GM18909 (cell line): ENCODE results near the gene H3-3A.
A peak's percentile ranks its signal among the peaks of the same experiment; 100 is the strongest.
"Not testable (repeated sequence)": the region's sequence is repeated elsewhere in the genome, so short reads cannot be mapped to it uniquely, and the experiment has no call there.

Experiments
- ATAC-seq: cut with Tn5 transposase; IDR thresholded peaks from one replicate; pipeline ENCODE4 v1.9.1; 2021; ENCODE audit warnings: mild to moderate bottlenecking; ENCODE audit not compliant: unreplicated experiment, poor library complexity

H3-3A gene

GRCh38 chr1:226082959-226083301 lies 20.4 kb downstream of the H3-3A start:
- ATAC-seq: peak; percentile 25

GRCh38 chr1:226083302-226084101 lies 21.0 kb downstream of the H3-3A start:
- peak; percentile 90 for ATAC-seq

- no peak for ATAC-seq
Measured at GRCh38 chr1:226085675-226086285, 23.3 kb downstream of the H3-3A start.

- ATAC-seq: no peak
Measured at GRCh38 chr1:226086776-226087175, 24.3 kb downstream of the H3-3A start.

- ATAC-seq: no peak
Measured at GRCh38 chr1:226091461-226091860, 28.9 kb downstream of the H3-3A start.

- not testable (repeated sequence) for ATAC-seq
Measured at GRCh38 chr1:226092048-226092820, 29.7 kb downstream of the H3-3A start.

- ATAC-seq: no peak
Measured at GRCh38 chr1:226092965-226093364, 30.4 kb downstream of the H3-3A start.

GRCh38 chr1:226093621-226094020 lies 31.1 kb downstream of the H3-3A start:
- ATAC-seq: no peak

GRCh38 chr1:226094451-226094850 lies 31.9 kb downstream of the H3-3A start:
- ATAC-seq: no peak

GRCh38 chr1:226095286-226095685 lies 32.8 kb downstream of the H3-3A start:
- no peak for ATAC-seq

GRCh38 chr1:226097866-226098625 lies 35.5 kb downstream of the H3-3A start:
- ATAC-seq: no peak

- no peak for ATAC-seq
Measured at GRCh38 chr1:226098870-226099835, 36.6 kb downstream of the H3-3A start.

- ATAC-seq: no peak
Measured at GRCh38 chr1:226100436-226101391, 38.2 kb downstream of the H3-3A start.

- ATAC-seq: no peak
Measured at GRCh38 chr1:226104671-226105121, 42.2 kb downstream of the H3-3A start.

GRCh38 chr1:226107471-226108460 lies 45.2 kb downstream of the H3-3A start:
- ATAC-seq: no peak

GRCh38 chr1:226108935-226109828 lies 46.7 kb downstream of the H3-3A start:
- no peak for ATAC-seq
